GM12878 (cell line): ENCODE results near the gene CHRDL1. TPM values are rescaled to one million over a fixed set of nuclear protein-coding genes. Genes with fewer than 3 reads are reported as not detected.

Experiments used
- ATAC-seq: fragments of 200-7000 bp; cut with Tn5 transposase; 3 replicates; pipeline ENCODE4 v1.9.1; 2020; ENCODE audit warnings: mild to moderate bottlenecking, moderate library complexity
- BruUV-seq: library from RNA; stranded (reverse); fragments of 400-500 nt; replicated peaks from 2 replicates; lab custom pipeline; 2021; lab: Mats Ljungman, UMichigan
- CTCF ChIA-PET: fragments of 300-600 bp; sonication (Branson Sonifier 250); formaldehyde crosslinking; extraction: SDS; loops from one replicate; lab custom pipeline; 2021; ENCODE audit warnings: inconsistent platforms; lab: Yijun Ruan, JAX
- POLR2A ChIA-PET: fragments of 350-600 bp; formaldehyde crosslinking; extraction: SDS; loops from one replicate; lab custom pipeline; 2021; ENCODE audit warnings: inconsistent platforms; lab: Charles Lee
- RAD21 ChIA-PET: fragments of 300-600 bp; sonication (Branson Sonifier 250); formaldehyde crosslinking; loops from one replicate; lab custom pipeline; 2023; ENCODE audit warnings: antibody characterized with exemption; ENCODE audit not compliant: unreplicated experiment; lab: Charles Lee
- SMC1A ChIA-PET: fragments of 300-600 bp; sonication (Branson Sonifier 250); formaldehyde crosslinking; loops from one replicate; lab custom pipeline; 2023; ENCODE audit not compliant: unreplicated experiment, uncharacterized antibody; lab: Charles Lee
- DNase-seq: peaks from one replicate; pipeline ENCODE4 v3.0.0-alpha.2; 2011; ENCODE audit warnings: low read depth, low spot score
- FAIRE-seq: peaks from 3 replicates; lab custom pipeline; 2011; peaks lifted over from hg19 to GRCh38; lab: Jason Lieb, UNC
- H2AFZ ChIP-seq: 2 replicates; pipeline ENCODE4 v1.6.0; 2011; ENCODE audit warnings: low read depth, low read length, control low read depth; ENCODE audit not compliant: control insufficient read depth
- H3K27ac ChIP-seq: 2 replicates; pipeline ENCODE4 v1.5.1; 2011; ENCODE audit warnings: control low read depth; ENCODE audit not compliant: control insufficient read depth, insufficient read depth
- H3K27me3 ChIP-seq, 2 experiments: replicated peaks in 1 of 2; 2 replicates each; pipeline versions ENCODE4 v1.6.0 to v1.6.1; 2011; ENCODE audit warnings: low read length in 1 of 2; ENCODE audit not compliant: control insufficient read depth in 2 of 2, insufficient read depth in 2 of 2
- H3K36me3 ChIP-seq, 2 experiments: 2 replicates each; pipeline ENCODE4 v1.5.1; 2011; ENCODE audit warnings: low read length in 1 of 2; ENCODE audit not compliant: control insufficient read depth in 2 of 2, insufficient read depth in 2 of 2
- H3K4me1 ChIP-seq: 2 replicates; pipeline ENCODE4 v1.6.1; 2011; ENCODE audit warnings: mild to moderate bottlenecking, low read length, moderate library complexity, mixed read lengths; ENCODE audit not compliant: control insufficient read depth, insufficient read depth
- H3K4me2 ChIP-seq: 2 replicates; pipeline ENCODE4 v1.6.0; 2011; ENCODE audit warnings: control low read depth; ENCODE audit not compliant: control insufficient read depth, insufficient read depth
- H3K4me3 ChIP-seq: fragments of 200-600 bp; sonication (generic); 2 replicates; pipeline ENCODE4 v1.5.1; 2016
- H3K79me2 ChIP-seq: 2 replicates; pipeline ENCODE4 v1.6.0; 2011; ENCODE audit warnings: low read length; ENCODE audit not compliant: control insufficient read depth, insufficient read depth
- H3K9ac ChIP-seq: 2 replicates; pipeline ENCODE4 v1.8.0; 2011; ENCODE audit warnings: low read length, control low read depth, mixed read lengths; ENCODE audit not compliant: control insufficient read depth, insufficient read depth
- H3K9me3 ChIP-seq: replicated peaks from 3 replicates; pipeline ENCODE4 v1.5.1; 2011; ENCODE audit warnings: mild to moderate bottlenecking, low read length; ENCODE audit not compliant: control insufficient read depth, insufficient read depth
- H4K20me1 ChIP-seq: 2 replicates; pipeline ENCODE4 v1.6.0; 2011; ENCODE audit not compliant: control insufficient read depth, insufficient read depth
- CBX3 ChIP-seq: fragments of 200-600 bp; sonication (generic); IDR thresholded peaks from 2 replicates; pipeline ENCODE4 v1.6.1; 2016; ENCODE audit warnings: low read depth, borderline replicate concordance
- EP300 ChIP-seq, 2 experiments: fragments of 150-350 bp in 1 of 2; IDR thresholded peaks; 2 replicates each; pipeline ENCODE4 v1.6.1; 2011 to 2012; ENCODE audit warnings: low read depth in 2 of 2, low read length in 2 of 2, borderline replicate concordance in 1 of 2, improper control_type of control experiment in 1 of 2, inconsistent platforms in 1 of 2; ENCODE audit not compliant: control insufficient read depth in 1 of 2
- HSF1 ChIP-seq: fragments of 150-350 bp; IDR thresholded peaks from 2 replicates; pipeline ENCODE4 v1.6.1; 2014; ENCODE audit warnings: mild to moderate bottlenecking, low read depth, low read length
- NFYB ChIP-seq: IDR thresholded peaks from 2 replicates; pipeline ENCODE4 v1.6.1; 2011; ENCODE audit warnings: low read depth, mild to moderate bottlenecking, low read length, improper control_type of control experiment, moderate library complexity; ENCODE audit not compliant: insufficient read depth
- RAD51 ChIP-seq: fragments of 450-650 bp; IDR thresholded peaks from 2 replicates; pipeline ENCODE4 v1.6.1; 2016; ENCODE audit warnings: moderate library complexity, mild to moderate bottlenecking, inconsistent platforms
- RBBP5 ChIP-seq: fragments of 200-600 bp; sonication (generic); conservative IDR thresholded peaks from 2 replicates; pipeline ENCODE4 v1.6.1; 2016
- SMAD1 ChIP-seq: fragments of 450-650 bp; IDR thresholded peaks from 2 replicates; pipeline ENCODE4 v1.6.1; 2018; ENCODE audit warnings: mild to moderate bottlenecking, low read depth; ENCODE audit not compliant: partially characterized antibody
- TCF12 ChIP-seq: IDR thresholded peaks from 2 replicates; pipeline ENCODE4 v1.6.1; 2011; ENCODE audit warnings: low read depth, mild to moderate bottlenecking, low read length
- TCF7 ChIP-seq: IDR thresholded peaks from 2 replicates; pipeline ENCODE4 v1.6.1; 2014; ENCODE audit warnings: antibody characterized with exemption, borderline replicate concordance
- ZBED1 ChIP-seq: IDR thresholded peaks from 2 replicates; pipeline ENCODE4 v1.6.1; 2016; ENCODE audit warnings: borderline replicate concordance
- ZNF217 ChIP-seq: fragments of 450-650 bp; IDR thresholded peaks from 2 replicates; pipeline ENCODE4 v1.6.1; 2017; ENCODE audit warnings: antibody characterized with exemption, mild to moderate bottlenecking
- WGBS: methylation state at CpG from one replicate; pipeline ENCODE4 v1.1.6; 2016; ENCODE audit warnings: low lambda C conversion rate; ENCODE audit not compliant: insufficient replicate concordance, insufficient coverage; ENCODE audit errors: missing lambda C conversion rate; 5-methylcytosine and 5-hydroxymethylcytosine counted together
- in situ Hi-C: fragments of 300-500 bp; cut with MboI; formaldehyde crosslinking; loops from 9 replicates; pipeline ENCODE4 v1.14.3; 2018; ENCODE audit warnings: mixed read lengths
- intact Hi-C: fragments of 100-400 bp; cut with micrococcal nuclease; formaldehyde crosslinking; loops from one replicate; pipeline ENCODE4 v1.14.2; 2022; ENCODE audit not compliant: unreplicated experiment
- polyA plus RNA-seq, 11 experiments: library from polyadenylated mRNA; depleted of rRNA in 4 of 11; unstranded in 6 of 11; stranded (reverse) in 5 of 11; fragments of >200 nt; fragmentation: Nextera tagmentation in 4 of 11; fragmentation: Illumina TruSeq in 1 of 11; extraction: Ambion mirVana in 4 of 11; extraction: Trizol in 1 of 11; gene quantifications; 1 replicate in 1 of 11; 2 replicates in 10 of 11; pipeline versions ENCODE4 v1.2.1 to v1.2.3, GENCODE V29; 2011 to 2016; ENCODE audit warnings: inconsistent platforms in 2 of 11, missing spikeins in 2 of 11, low read depth in 1 of 11
- total RNA-seq, 4 experiments: library from RNA; depleted of rRNA in 3 of 4; stranded (reverse); fragments of >200 nt in 3 of 4; fragmentation: Illumina TruSeq in 1 of 4; extraction: Trizol in 1 of 4; gene quantifications; 2 replicates each; pipeline versions ENCODE4 v1.2.1 to v1.2.3, GENCODE V29; 2013 to 2021
- TF ChIP-seq, protein P1 (sequence below): fragments of 450-650 bp; IDR thresholded peaks from 2 replicates; pipeline ENCODE4 v1.6.1; 2017; ENCODE audit warnings: mild to moderate bottlenecking, moderate library complexity
- TF ChIP-seq, protein P2 (sequence below): IDR thresholded peaks from 2 replicates; pipeline ENCODE4 v1.6.1; 2012; ENCODE audit warnings: low read depth, low read length, improper control_type of control experiment
- TF ChIP-seq, protein P3 (sequence below): fragments of 450-650 bp; formaldehyde crosslinking; IDR thresholded peaks from 2 replicates; pipeline ENCODE4 v1.4.0; 2022; ENCODE audit warnings: mild to moderate bottlenecking, moderate library complexity

Gene CHRDL1
- total and polyA plus RNA-seq, 10 of the 15 experiments (the other 5 are each of a cell fraction or from before 2014, with no cell fraction given): 0.05 to 0.47 (median 0.25) TPM

- no peak for TF ChIP-seq NFYB
- TF ChIP-seq ZBED1: no peak
- TF ChIP-seq, protein P1, sequence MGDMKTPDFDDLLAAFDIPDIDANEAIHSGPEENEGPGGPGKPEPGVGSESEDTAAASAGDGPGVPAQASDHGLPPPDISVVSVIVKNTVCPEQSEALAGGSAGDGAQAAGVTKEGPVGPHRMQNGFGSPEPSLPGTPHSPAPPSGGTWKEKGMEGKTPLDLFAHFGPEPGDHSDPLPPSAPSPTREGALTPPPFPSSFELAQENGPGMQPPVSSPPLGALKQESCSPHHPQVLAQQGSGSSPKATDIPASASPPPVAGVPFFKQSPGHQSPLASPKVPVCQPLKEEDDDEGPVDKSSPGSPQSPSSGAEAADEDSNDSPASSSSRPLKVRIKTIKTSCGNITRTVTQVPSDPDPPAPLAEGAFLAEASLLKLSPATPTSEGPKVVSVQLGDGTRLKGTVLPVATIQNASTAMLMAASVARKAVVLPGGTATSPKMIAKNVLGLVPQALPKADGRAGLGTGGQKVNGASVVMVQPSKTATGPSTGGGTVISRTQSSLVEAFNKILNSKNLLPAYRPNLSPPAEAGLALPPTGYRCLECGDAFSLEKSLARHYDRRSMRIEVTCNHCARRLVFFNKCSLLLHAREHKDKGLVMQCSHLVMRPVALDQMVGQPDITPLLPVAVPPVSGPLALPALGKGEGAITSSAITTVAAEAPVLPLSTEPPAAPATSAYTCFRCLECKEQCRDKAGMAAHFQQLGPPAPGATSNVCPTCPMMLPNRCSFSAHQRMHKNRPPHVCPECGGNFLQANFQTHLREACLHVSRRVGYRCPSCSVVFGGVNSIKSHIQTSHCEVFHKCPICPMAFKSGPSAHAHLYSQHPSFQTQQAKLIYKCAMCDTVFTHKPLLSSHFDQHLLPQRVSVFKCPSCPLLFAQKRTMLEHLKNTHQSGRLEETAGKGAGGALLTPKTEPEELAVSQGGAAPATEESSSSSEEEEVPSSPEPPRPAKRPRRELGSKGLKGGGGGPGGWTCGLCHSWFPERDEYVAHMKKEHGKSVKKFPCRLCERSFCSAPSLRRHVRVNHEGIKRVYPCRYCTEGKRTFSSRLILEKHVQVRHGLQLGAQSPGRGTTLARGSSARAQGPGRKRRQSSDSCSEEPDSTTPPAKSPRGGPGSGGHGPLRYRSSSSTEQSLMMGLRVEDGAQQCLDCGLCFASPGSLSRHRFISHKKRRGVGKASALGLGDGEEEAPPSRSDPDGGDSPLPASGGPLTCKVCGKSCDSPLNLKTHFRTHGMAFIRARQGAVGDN: no peak
- TF ChIP-seq, protein P2, sequence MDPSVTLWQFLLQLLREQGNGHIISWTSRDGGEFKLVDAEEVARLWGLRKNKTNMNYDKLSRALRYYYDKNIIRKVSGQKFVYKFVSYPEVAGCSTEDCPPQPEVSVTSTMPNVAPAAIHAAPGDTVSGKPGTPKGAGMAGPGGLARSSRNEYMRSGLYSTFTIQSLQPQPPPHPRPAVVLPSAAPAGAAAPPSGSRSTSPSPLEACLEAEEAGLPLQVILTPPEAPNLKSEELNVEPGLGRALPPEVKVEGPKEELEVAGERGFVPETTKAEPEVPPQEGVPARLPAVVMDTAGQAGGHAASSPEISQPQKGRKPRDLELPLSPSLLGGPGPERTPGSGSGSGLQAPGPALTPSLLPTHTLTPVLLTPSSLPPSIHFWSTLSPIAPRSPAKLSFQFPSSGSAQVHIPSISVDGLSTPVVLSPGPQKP: no peak
- TF ChIP-seq RBBP5: no peak
- TF ChIP-seq SMAD1: no peak
- TF ChIP-seq EP300 (IDR thresholded peaks at IDR 0.05; ENCODE audit: borderline replicate concordance in 1 of 2, control insufficient read depth in 1 of 2, low read depth in 2 of 2, low read length in 2 of 2): no peak
- no peak for TF ChIP-seq RAD51
- TF ChIP-seq TCF12: no peak
- TF ChIP-seq HSF1: no peak
- TF ChIP-seq, protein P3, sequence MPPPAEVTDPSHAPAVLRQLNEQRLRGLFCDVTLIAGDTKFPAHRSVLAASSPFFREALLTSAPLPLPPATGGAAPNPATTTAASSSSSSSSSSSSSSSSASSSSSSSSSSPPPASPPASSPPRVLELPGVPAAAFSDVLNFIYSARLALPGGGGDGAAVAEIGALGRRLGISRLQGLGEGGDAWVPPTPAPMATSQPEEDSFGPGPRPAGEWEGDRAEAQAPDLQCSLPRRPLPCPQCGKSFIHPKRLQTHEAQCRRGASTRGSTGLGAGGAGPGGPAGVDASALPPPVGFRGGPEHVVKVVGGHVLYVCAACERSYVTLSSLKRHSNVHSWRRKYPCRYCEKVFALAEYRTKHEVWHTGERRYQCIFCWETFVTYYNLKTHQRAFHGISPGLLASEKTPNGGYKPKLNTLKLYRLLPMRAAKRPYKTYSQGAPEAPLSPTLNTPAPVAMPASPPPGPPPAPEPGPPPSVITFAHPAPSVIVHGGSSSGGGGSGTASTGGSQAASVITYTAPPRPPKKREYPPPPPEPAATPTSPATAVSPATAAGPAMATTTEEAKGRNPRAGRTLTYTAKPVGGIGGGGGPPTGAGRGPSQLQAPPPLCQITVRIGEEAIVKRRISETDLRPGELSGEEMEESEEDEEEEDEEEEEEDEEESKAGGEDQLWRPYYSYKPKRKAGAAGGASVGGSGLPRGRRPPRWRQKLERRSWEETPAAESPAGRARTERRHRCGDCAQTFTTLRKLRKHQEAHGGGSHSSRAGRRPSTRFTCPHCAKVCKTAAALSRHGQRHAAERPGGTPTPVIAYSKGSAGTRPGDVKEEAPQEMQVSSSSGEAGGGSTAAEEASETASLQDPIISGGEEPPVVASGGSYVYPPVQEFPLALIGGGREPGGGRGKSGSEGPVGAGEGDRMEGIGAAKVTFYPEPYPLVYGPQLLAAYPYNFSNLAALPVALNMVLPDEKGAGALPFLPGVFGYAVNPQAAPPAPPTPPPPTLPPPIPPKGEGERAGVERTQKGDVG (CRISPR knock-in tag): no peak
- TF ChIP-seq TCF7: no peak
- TF ChIP-seq CBX3: no peak
- no peak for TF ChIP-seq ZNF217
- ATAC-seq (no peak), FAIRE-seq (no peak), DNase-seq (no peak)
- H3K27ac ChIP-seq: no peak overlapping the region
- H3K36me3 ChIP-seq: no peaks in the 10 kb centered on the region
- BruUV-seq: no TSS peak
- no peaks in the 10 kb centered on the region for H3K9me3 ChIP-seq
- intact Hi-C loops (no loop called here), in situ Hi-C loops (no loop called here)
- H3K27me3 ChIP-seq: no peaks in the 10 kb centered on the region
- H3K4me2 ChIP-seq: no peak overlapping the region
- POLR2A ChIA-PET: no interaction called here
- no peaks in the 10 kb centered on the region for H3K4me1 ChIP-seq
- H4K20me1 ChIP-seq: no peaks in the 10 kb centered on the region
- H2AFZ ChIP-seq: no peak overlapping the region
- RAD21 ChIA-PET: no interaction called here
- CTCF ChIA-PET: no interaction called here
- 0% methylated on average over 1 of the region's 1 CpG for WGBS
- H3K4me3 ChIP-seq: no peak overlapping the region
- no peak overlapping the region for H3K9ac ChIP-seq
- SMC1A ChIA-PET: no interaction called here
- H3K79me2 ChIP-seq: no peaks in the 10 kb centered on the region
Observed at GRCh38 chrX:110805303-110805702, 9.7 kb upstream of the CHRDL1 start.
